HG02870 (cell line): Measurements from ENCODE around the gene ZCCHC13.
A peak's percentile ranks its signal among the peaks of the same experiment; 100 is the strongest.
"Not testable (repeated sequence)": the region's sequence is repeated elsewhere in the genome, so short reads cannot be mapped to it uniquely, and the experiment has no call there.

ENCODE experiments used
- ATAC-seq: cut with Tn5 transposase; IDR thresholded peaks from one replicate; pipeline ENCODE4 v1.9.1; 2021; ENCODE audit warnings: mild to moderate bottlenecking, moderate library complexity; ENCODE audit not compliant: unreplicated experiment

Gene ZCCHC13

GRCh38 chrX:74304016-74304415 is at the start of gene ZCCHC13:
TSS of gene ZCCHC13 (plus strand) at chrX:74304180. CDS start at chrX:74304267, 87 bp downstream.
- no peak for ATAC-seq

DNA sequence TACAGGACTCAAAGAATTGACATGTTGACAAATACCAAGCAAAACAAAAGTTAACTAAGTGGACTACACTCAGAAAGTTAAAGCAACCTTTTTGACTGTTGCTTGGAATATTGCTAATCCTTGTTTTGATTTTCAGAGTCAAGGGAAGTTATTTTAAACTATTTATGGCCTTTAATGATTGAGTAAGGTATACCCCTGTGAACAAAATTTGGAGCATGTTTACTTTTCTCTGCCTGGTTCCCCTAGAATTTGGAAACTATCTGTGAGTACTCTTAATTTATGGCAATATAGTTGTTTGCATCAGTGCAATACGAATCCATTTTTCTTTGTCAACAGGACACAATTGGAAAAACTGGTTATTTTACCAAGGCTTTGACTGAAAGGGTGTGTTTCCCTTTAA is 45.9 kb upstream of the ZCCHC13 start:
- ATAC-seq, result not testable (repeated sequence)

GRCh38 chrX:74259885-74260491 is 44.0 kb upstream of the ZCCHC13 start:
- no peak for ATAC-seq

GRCh38 chrX:74262452-74263209 is 41.3 kb upstream of the ZCCHC13 start:
- ATAC-seq, result no peak

GRCh38 chrX:74270393-74270792 is 33.6 kb upstream of the ZCCHC13 start:
- no peak for ATAC-seq

- ATAC-seq, result peak; percentile 87
Measured at GRCh38 chrX:74272230-74272629, 31.8 kb upstream of the ZCCHC13 start.

GRCh38 chrX:74274516-74274915 is 29.5 kb upstream of the ZCCHC13 start:
- ATAC-seq, result no peak

- no peak for ATAC-seq
Measured at GRCh38 chrX:74277320-74277719, 26.7 kb upstream of the ZCCHC13 start.

- no peak for ATAC-seq
Measured at GRCh38 chrX:74277846-74278245, 26.1 kb upstream of the ZCCHC13 start.

DNA sequence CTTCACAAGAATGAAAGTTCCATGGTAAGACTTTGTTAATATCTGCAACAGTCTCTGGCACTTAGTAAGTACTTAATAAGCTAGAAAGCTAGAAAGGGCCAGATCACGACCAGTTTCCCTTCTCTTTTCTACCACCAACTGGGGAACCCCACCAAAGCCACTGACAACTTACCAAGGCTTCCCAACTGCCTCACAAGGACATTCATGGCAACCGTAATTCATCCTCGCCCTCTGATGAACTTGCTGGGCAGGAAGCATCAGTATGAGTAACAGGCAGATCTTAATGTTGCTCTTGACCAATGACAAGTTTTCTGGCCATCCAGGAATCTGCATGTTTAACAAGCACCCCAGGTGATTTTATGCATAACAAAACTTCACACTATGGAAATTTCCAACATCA is 23.2 kb upstream of the ZCCHC13 start:
- ATAC-seq, result peak; percentile 68

GRCh38 chrX:74284391-74284952 is 19.5 kb upstream of the ZCCHC13 start:
- no peak for ATAC-seq

DNA sequence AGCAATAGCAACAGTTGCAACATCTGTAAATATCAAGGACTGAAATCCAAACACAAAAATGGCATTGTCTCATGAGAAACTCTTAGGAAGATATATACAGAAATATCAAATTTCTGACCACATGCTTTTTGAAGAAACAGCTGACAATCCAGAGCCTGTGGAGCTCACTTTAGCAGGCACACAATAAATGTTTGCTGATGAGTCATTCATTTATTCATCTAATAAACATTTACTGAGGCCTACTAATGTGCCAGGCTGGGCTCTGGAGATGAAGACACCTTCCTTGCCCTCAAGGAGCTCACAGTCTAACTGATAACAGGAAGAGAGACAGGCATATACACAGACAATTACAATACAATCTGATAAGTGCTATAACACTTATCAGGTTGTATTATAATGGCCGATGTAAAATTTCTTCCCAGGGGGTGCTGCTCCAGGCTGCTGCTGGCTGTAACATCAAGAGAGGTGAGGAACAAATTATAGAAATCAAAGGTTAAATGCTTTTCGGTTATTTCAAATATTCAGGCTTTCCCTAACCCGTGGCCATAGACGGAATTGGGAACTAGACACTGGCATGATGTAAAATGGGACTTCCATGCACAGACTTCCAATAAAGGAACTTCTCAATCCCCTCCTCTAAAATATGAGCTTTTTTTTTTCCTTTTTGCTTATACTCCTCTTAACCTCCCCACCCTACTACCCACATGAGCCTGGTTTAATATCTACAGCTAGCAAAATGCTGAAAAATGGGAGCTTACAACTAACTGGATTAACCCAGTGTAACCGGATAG is 16.8 kb upstream of the ZCCHC13 start:
- no peak for ATAC-seq

GRCh38 chrX:74291577-74291963 is 12.4 kb upstream of the ZCCHC13 start:
- ATAC-seq, result no peak

GRCh38 chrX:74291964-74292807 is 11.8 kb upstream of the ZCCHC13 start:
- ATAC-seq, result peak; percentile 84

DNA sequence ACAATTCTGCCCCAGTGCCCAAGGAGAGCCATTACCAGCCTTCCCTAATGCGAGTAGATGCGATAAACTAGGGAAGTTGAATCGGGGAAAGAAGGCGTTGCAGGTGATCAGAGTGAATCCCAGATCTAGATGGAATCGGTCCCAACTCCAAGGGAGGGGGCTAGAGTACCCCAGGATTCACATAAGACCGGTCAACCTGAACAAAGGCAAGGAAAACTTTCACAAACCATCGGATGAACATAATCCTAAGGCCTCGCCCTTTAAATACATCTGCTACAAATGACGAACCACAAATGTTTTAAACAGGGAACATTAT is 11.2 kb upstream of the ZCCHC13 start:
- ATAC-seq, result no peak

DNA sequence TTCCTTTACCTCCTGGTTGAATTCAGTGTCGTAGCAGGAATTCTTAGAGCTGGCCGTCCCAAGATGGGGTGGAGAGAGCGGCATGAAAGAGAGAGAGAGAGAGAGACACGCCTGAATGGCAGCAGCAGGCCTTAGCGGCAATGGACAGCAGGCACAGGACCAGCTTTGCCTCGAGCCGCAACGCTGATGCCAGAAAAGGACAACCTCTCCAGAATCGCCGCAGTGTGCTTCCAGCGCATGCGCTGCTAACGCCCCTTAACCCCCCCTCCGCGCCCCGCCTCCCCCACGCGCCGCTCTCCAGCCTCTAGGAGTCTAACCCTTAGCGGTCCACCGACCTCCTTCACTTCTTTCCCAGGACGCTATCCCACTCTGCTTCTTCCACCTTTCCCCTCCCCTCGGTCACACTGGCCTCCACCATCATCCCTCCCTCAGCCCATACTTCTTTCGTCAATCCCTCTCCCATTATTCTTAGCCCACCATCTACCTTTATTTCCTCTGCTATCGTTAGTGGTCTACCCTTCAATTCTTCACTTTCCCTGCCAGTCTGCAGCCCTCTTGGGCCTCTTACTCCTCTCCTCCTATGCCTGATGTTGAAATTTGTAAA is 10.5 kb upstream of the ZCCHC13 start:
- no peak for ATAC-seq

DNA sequence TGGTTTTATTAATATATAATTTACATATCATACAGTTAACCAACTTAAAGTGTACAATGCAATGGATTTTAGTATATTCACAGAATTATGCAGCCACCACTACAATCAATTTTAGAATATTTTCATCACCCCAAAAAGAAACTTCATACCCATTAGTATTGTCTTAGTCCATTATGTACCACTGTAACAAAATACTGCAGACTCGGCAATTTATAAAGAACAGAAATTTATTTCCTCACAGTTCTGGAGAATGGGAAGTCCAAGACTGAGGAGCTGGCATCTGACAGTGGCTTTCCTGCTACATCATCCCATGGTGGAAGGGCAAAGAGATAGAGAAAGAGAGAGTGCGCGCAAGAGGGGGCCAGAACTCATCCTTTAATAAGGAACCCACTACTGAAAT is 8.9 kb upstream of the ZCCHC13 start:
- ATAC-seq, result no peak

GRCh38 chrX:74297766-74298165 is 6.2 kb upstream of the ZCCHC13 start:
- no peak for ATAC-seq

DNA sequence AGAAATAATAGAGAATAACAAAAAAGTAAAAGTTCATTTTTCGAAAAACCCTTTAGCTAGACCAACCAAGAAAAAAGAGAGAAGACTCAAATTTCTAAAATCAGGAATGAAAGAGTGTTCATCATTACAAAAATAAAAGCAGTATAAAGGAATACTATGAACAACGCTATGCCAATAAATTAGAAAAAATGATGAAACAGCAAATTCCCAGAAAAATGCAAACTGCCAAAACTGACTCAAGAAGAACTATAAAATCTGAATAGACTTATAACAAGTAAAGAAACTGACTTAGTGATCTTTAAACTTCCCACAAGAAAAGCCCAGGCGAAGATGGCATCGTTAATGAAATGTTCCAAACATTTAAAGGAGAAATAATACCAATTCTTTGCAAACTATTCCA is 3.1 kb upstream of the ZCCHC13 start:
- ATAC-seq, result no peak

DNA sequence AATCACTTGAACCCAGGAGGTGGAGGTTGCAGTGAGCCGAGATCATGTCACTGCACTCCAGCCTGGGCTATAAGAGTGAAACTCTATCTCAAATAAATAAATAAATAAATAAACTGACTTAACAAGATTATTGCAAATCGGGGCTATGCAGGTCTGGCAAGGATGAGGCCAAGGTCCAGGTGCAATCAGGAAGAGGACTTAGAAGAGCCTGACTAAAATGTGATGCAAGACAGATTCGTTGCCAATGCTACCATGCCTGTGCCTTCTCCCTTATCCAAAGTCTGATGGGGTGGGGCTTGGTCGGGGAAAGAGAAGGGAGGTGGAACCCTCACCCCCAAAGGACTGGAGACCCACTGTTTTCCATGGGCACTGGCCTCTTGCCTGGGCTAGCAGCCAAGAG is 14.7 kb downstream of the ZCCHC13 start:
- ATAC-seq, result no peak
